Measurements from ENCODE around the gene STK32A.
"Not testable (repeated sequence)": the region's sequence is repeated elsewhere in the genome, so short reads cannot be mapped to it uniquely, and the experiment has no call there.

STK32A gene

GRCh38 chr5:147341345-147341744 lies 106.5 kb downstream of the STK32A start:
- DNase-seq (ENCODE audit: low read depth in 2 of 3, low spot score in 2 of 3): no peak

GRCh38 chr5:147344861-147345260 lies 110.0 kb downstream of the STK32A start:
- no peak for DNase-seq (ENCODE audit: low read depth in 2 of 3, low spot score in 2 of 3)

DNA sequence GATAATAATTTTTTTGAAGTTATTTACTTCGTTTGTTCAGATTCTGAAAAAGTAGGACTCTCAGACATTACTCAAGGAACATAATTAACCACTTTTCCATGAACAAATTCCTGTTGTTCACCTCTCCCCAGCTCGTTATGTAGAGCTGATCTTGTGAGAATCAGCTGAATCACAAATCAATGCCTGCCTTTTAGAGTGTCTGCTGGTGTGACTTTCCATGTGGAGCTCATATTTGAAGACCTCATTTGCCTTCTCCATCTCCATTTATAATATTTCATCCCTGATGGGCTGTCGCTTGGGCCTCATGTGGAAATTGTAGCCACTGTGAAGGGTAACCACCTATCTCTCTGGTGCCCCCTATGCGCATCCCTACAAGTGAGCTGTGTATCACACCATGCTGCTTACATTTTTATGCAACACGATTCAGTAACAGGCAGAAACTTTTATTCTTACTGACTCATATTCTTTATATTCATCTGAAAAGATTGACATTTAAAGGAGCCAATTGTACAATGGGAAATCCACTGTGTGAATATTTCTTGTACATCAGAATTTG lies 111.3 kb downstream of the STK32A start:
- no peak for DNase-seq (ENCODE audit: low read depth in 2 of 3, low spot score in 2 of 3)

DNA sequence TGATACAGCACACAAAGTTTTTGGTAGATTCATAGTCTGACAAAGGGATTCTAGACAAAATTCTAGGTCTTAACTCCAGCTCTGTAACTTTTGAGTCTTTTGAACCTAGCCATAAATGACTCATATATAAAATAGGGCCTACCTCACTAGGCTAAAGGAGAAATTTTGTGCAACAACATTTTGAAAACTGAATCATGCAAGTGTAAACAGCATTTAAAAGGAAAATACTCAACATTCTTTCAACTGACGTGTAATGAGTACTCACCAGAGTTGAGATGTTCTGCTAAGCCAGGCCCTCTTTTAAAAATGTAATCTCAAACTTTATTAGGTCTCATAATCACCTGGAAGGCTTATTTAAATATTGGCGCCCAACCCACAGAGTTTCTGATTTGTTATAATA lies 113.2 kb downstream of the STK32A start:
- DNase-seq (ENCODE audit: low read depth in 2 of 3, low spot score in 2 of 3): no peak

DNA sequence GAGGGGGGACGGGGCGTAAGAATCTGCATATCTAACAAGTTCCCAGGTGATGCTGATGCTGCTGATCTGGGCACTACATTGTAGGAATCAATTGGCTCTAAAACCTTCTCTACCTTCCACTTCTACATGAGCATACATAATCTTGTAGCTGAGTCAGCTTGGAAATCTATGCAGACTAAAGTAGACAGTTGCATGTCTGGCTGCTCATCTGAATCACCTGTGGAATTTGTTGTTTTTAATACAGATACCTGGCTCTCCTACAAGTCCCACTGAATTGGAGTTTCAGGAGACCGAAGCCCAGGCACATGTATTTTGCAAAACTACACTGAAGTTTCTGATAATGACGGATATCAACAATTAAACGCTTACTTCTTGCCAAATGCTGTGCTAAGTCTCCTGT lies 113.6 kb downstream of the STK32A start:
- DNase-seq (ENCODE audit: low read depth in 2 of 3, low spot score in 2 of 3): no peak

- DNase-seq (ENCODE audit: low read depth in 2 of 3, low spot score in 2 of 3): no peak
Observed at GRCh38 chr5:147349241-147349640, 114.4 kb downstream of the STK32A start.

GRCh38 chr5:147359101-147359500 lies 124.3 kb downstream of the STK32A start:
- no peak for DNase-seq (ENCODE audit: low read depth in 2 of 3, low spot score in 2 of 3)

DNA sequence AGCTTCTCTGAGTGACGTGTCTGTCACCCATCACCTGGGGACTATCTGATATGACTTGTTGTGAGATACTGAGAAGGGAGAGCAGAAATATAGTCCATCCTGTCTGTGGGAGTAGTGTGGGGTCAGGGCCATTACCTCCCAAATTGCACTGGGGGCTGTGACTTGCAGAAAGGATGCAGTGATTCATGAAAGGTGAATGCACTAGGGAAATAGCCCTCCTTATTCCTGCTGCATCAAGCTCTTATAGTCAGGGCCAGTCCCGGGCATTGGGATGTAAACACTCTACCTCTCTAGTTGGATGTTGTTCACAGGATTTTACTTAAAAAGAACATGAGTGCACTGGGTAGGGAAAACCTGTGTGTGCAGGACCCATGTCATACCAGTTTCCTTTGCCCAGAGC lies 124.8 kb downstream of the STK32A start:
- no peak for DNase-seq (ENCODE audit: low read depth in 2 of 3, low spot score in 2 of 3)

- no peak for DNase-seq (ENCODE audit: low read depth in 2 of 3, low spot score in 2 of 3)
Observed at GRCh38 chr5:147360816-147361215, 126.0 kb downstream of the STK32A start.

- DNase-seq (ENCODE audit: low read depth in 2 of 3, low spot score in 2 of 3): no peak
Observed at GRCh38 chr5:147361441-147362175, 126.8 kb downstream of the STK32A start.

GRCh38 chr5:147367381-147367780 lies 132.6 kb downstream of the STK32A start:
- not testable (repeated sequence) for DNase-seq (ENCODE audit: low read depth in 2 of 3, low spot score in 2 of 3)

GRCh38 chr5:147369742-147370374 lies 135.0 kb downstream of the STK32A start:
- no peak for DNase-seq (ENCODE audit: low read depth in 2 of 3, low spot score in 2 of 3)

DNA sequence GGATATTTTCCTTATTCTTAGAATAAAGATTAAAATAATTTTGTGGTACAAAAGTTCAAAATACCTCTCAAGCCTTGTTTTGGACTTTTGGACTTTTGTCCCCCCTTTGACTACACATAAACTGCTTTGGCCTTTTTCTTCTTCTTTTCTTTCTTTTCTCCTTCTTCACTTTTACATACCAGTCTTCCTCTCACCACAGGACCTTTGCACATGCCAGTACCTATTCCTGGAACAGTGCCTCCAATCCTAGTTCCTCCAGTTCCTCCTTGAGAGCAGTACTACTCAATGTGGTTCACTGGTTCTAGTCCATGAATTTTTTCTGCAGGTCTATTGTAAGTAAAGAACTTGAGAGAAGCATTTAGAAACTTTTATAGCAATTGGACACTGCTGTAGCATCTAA lies 136.5 kb downstream of the STK32A start:
- no peak for DNase-seq (ENCODE audit: low read depth in 2 of 3, low spot score in 2 of 3)

- DNase-seq (ENCODE audit: low read depth in 2 of 3, low spot score in 2 of 3): no peak
Observed at GRCh38 chr5:147372191-147372590, 137.4 kb downstream of the STK32A start.

GRCh38 chr5:147373328-147373727 lies 138.5 kb downstream of the STK32A start:
- no peak for DNase-seq (ENCODE audit: low read depth in 2 of 3, low spot score in 2 of 3)

- DNase-seq (ENCODE audit: low read depth in 2 of 3, low spot score in 2 of 3): no peak
Observed at GRCh38 chr5:147375151-147375550, 140.3 kb downstream of the STK32A start.

GRCh38 chr5:147377682-147378081 lies 142.9 kb downstream of the STK32A start:
- no peak for DNase-seq (ENCODE audit: low read depth in 2 of 3, low spot score in 2 of 3)

GRCh38 chr5:147381555-147381954 lies 146.7 kb downstream of the STK32A start:
- no peak for DNase-seq (ENCODE audit: low read depth in 2 of 3, low spot score in 2 of 3)

DNA sequence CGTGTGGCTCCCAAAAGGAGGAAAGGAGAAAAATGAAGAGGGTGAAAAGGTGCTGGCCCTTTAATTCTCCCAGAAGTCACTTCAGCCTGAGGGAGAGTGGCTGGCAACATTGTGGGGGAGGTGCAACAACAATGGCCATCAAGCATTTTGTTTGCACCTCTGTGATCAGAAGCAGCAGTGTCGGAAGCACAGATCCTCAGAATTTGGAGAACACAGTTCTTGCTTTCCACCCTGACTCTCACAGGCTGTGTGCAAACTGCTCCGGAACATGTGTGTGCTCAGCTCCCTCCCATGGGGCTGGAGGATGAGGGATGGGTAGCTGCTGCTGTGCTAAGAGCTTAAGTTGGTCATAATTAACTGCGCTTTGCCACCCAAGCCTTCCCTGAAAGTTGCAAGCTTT lies 147.9 kb downstream of the STK32A start:
- DNase-seq (ENCODE audit: low read depth in 2 of 3, low spot score in 2 of 3): no peak

DNA sequence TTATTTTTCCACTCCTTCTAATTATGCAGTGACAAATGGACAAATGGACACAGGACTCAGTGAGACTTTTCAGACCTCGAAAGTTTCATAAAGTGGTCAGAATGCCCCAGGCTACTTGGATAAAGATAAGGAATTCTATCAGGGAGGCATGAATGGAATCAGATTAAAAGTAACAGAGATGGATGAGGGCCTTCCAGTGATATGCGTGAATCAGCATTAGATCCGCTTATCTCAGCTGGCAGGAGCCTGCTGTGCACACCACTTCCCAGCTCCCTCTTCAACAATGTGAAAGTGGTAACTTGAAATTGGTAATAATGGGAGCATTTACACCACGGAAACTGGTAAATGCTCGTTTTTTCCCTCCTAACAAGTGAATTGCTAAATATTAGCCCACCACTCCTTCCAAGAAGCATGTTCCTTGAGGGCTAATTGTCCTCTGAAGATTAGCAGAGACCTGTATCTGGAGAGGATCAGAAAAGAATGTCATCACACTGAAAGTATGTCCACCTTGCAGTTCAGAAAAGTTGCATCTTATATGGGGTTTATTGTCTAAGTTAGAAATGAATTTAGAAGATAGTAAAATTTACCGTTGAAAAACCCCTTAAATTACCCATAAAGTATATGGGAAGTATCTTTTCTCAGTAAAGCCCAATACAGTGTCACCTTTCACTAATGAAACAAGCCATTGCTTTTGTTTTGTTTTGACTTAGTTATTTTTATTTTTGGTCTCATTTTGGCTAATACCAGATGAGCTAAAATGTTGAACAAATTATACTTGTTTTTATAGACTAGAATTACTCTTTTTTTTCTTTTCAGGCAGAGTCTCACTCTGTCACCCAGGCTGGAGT lies 149.7 kb downstream of the STK32A start:
- no peak for DNase-seq (ENCODE audit: low read depth in 2 of 3, low spot score in 2 of 3)

GRCh38 chr5:147387109-147387508 lies 152.3 kb downstream of the STK32A start:
- DNase-seq (ENCODE audit: low read depth in 2 of 3, low spot score in 2 of 3): no peak
